HepG2 (cell line): ENCODE measurements around the gene AP1M2. TPM values are rescaled to one million over a fixed set of nuclear protein-coding genes. Genes with fewer than 3 reads are reported as not detected.

Experiments used
- ATAC-seq: fragments of 200-7000 bp; cut with Tn5 transposase; 3 replicates; pipeline ENCODE4 v1.9.1; 2020; ENCODE audit warnings: mild to moderate bottlenecking, moderate library complexity
- BruUV-seq: library from RNA; stranded (reverse); fragments of 400-500 nt; replicated peaks from 2 replicates; lab custom pipeline; 2021; lab: Mats Ljungman, UMichigan
- CTCF ChIA-PET: fragments of 300-600 bp; formaldehyde crosslinking; extraction: SDS; loops from one replicate; lab custom pipeline; 2021; ENCODE audit warnings: low total read pairs, inconsistent platforms, low intra/inter-chr PET ratio; lab: Yijun Ruan, JAX
- POLR2A ChIA-PET: fragments of 350-600 bp; sonication (Branson Sonifier 250); formaldehyde crosslinking; loops from one replicate; lab custom pipeline; 2020; ENCODE audit warnings: antibody characterized with exemption, inconsistent platforms; lab: Yijun Ruan, JAX
- DNase-seq: peaks from one replicate; pipeline ENCODE4 v3.0.0-alpha.2; 2015; ENCODE audit warnings: low spot score
- FAIRE-seq: peaks from 3 replicates; lab custom pipeline; 2011; peaks lifted over from hg19 to GRCh38; lab: Jason Lieb, UNC
- H2AFZ ChIP-seq: one replicate; pipeline ENCODE4 v1.6.1; 2011; ENCODE audit warnings: low read length, inconsistent platforms
- H3K27ac ChIP-seq: fragments of 300-600 bp; 3 replicates; pipeline ENCODE4 v1.8.0; 2011; ENCODE audit warnings: mixed run types, mild to moderate bottlenecking, mixed read lengths, low read length, inconsistent platforms; ENCODE audit not compliant: insufficient read depth; ENCODE audit errors: extremely low read length
- H3K27me3 ChIP-seq, 2 experiments: fragments of 200-600 bp in 1 of 2; 2 replicates in 1 of 2; 3 replicates in 1 of 2; pipeline versions ENCODE4 v1.6.0 to v1.8.0; 2011; ENCODE audit warnings: low read length in 2 of 2, mild to moderate bottlenecking in 2 of 2, moderate library complexity in 2 of 2, inconsistent platforms in 1 of 2; ENCODE audit not compliant: insufficient read depth in 2 of 2, control insufficient read depth in 1 of 2
- H3K36me3 ChIP-seq, 2 experiments: fragments of 200-600 bp in 1 of 2; replicated peaks in 1 of 2; 2 replicates in 1 of 2; 3 replicates in 1 of 2; pipeline versions ENCODE4 v1.5.1 to v1.8.0; 2011; ENCODE audit warnings: low read length in 2 of 2, inconsistent platforms in 1 of 2; ENCODE audit not compliant: insufficient read depth in 2 of 2, control insufficient read depth in 1 of 2
- H3K4me1 ChIP-seq: 2 replicates; pipeline ENCODE4 v1.5.1; 2012; ENCODE audit warnings: low read length, inconsistent platforms; ENCODE audit not compliant: insufficient read depth
- H3K4me2 ChIP-seq: 2 replicates; pipeline ENCODE4 v1.6.0; 2011; ENCODE audit warnings: low read depth, low read length, inconsistent platforms
- H3K4me3 ChIP-seq, 3 experiments: fragments of 200-600 bp in 1 of 3; sonication (generic), shearing (Covaris generic) in 1 of 3; replicated peaks in 1 of 3; 2 replicates each; pipeline ENCODE4 v1.5.1; 2011 to 2016; ENCODE audit warnings: low read length in 3 of 3, inconsistent platforms in 2 of 3, low read depth in 2 of 3, mild to moderate bottlenecking in 2 of 3, control low read depth in 1 of 3, mixed read lengths in 1 of 3; ENCODE audit not compliant: insufficient read depth in 1 of 3
- H3K79me2 ChIP-seq: one replicate; pipeline ENCODE4 v1.6.1; 2011; ENCODE audit warnings: low read length, inconsistent platforms; ENCODE audit not compliant: insufficient read depth
- H3K9ac ChIP-seq: 2 replicates; pipeline ENCODE4 v1.6.0; 2011; ENCODE audit warnings: mild to moderate bottlenecking, low read depth, low read length, inconsistent platforms; ENCODE audit not compliant: insufficient read depth
- H3K9me3 ChIP-seq: 2 replicates; pipeline ENCODE4 v1.5.1; 2012; ENCODE audit warnings: mild to moderate bottlenecking, low read length
- H4K20me1 ChIP-seq: 2 replicates; pipeline ENCODE4 v1.6.0; 2011; ENCODE audit warnings: inconsistent platforms, mild to moderate bottlenecking, low read length, moderate library complexity; ENCODE audit not compliant: insufficient read depth
- AGO2 ChIP-seq: fragments of 200-400 bp; formaldehyde crosslinking; optimal IDR thresholded peaks from 2 replicates; pipeline ENCODE3; 2017; ENCODE audit warnings: mild to moderate bottlenecking, low read depth, low read length, moderate library complexity
- FOSL2 ChIP-seq: sonication (generic); formaldehyde crosslinking; IDR thresholded peaks from 2 replicates; pipeline ENCODE4 v1.4.0; 2020; ENCODE audit warnings: missing genetic modification reagents
- HDAC2 ChIP-seq: sonication (generic); formaldehyde crosslinking; IDR thresholded peaks from 2 replicates; pipeline ENCODE4 v1.4.0; 2020; ENCODE audit warnings: missing genetic modification reagents
- KMT2B ChIP-seq: IDR thresholded peaks from 2 replicates; pipeline ENCODE4 v1.6.1; 2016; ENCODE audit warnings: missing genetic modification reagents, missing compliant biosample characterization
- NPAS2 ChIP-seq: sonication (generic); formaldehyde crosslinking; IDR thresholded peaks from 2 replicates; pipeline ENCODE4 v1.8.0; 2022; ENCODE audit warnings: mild to moderate bottlenecking, missing genetic modification reagents, borderline replicate concordance
- POLR2A ChIP-seq, 2 experiments: IDR thresholded peaks; 2 replicates each; pipeline ENCODE4 v1.6.1; 2011; ENCODE audit warnings: low read depth in 2 of 2, low read length in 2 of 2, mild to moderate bottlenecking in 1 of 2, moderate library complexity in 1 of 2; ENCODE audit not compliant: insufficient read depth in 1 of 2
- RBFOX2 ChIP-seq: fragments of 200-400 bp; formaldehyde crosslinking; IDR thresholded peaks from 2 replicates; pipeline ENCODE4 v1.6.1; 2017; ENCODE audit warnings: low read depth, mild to moderate bottlenecking, low read length
- SOX6 ChIP-seq, 2 experiments: fragments of 450-650 bp in 1 of 2; sonication (generic) in 1 of 2; formaldehyde crosslinking in 1 of 2; IDR thresholded peaks; 2 replicates each; pipeline versions ENCODE4 v1.4.0 to v1.6.1; 2017 to 2020; ENCODE audit warnings: antibody characterized with exemption in 1 of 2, mild to moderate bottlenecking in 1 of 2, missing genetic modification reagents in 1 of 2
- ZNF232 ChIP-seq: sonication (generic); formaldehyde crosslinking; IDR thresholded peaks from 2 replicates; pipeline ENCODE4 v1.4.0; 2020; ENCODE audit warnings: missing genetic modification reagents, borderline replicate concordance
- ZNF550 ChIP-seq: sonication (generic); formaldehyde crosslinking; IDR thresholded peaks from 2 replicates; pipeline ENCODE4 v1.4.0; 2020; ENCODE audit warnings: mild to moderate bottlenecking, missing genetic modification reagents, borderline replicate concordance
- ZNF557 ChIP-seq: sonication (generic); formaldehyde crosslinking; IDR thresholded peaks from 2 replicates; pipeline ENCODE4 v1.4.0; 2020; ENCODE audit warnings: missing genetic modification reagents
- ZNF713 ChIP-seq: sonication (generic); formaldehyde crosslinking; IDR thresholded peaks from 2 replicates; pipeline ENCODE4 v1.4.0; 2020; ENCODE audit warnings: mild to moderate bottlenecking, missing genetic modification reagents
- ZNF768 ChIP-seq: sonication (generic); formaldehyde crosslinking; IDR thresholded peaks from 2 replicates; pipeline ENCODE4 v1.4.0; 2020; ENCODE audit warnings: missing genetic modification reagents
- WGBS: methylation state at CpG from one replicate; pipeline ENCODE4 v1.1.6; 2017; ENCODE audit warnings: low lambda C conversion rate; 5-methylcytosine and 5-hydroxymethylcytosine counted together
- in situ Hi-C: cut with HindIII; loops from 2 replicates; pipeline ENCODE4 v1.10.0; 2017; ENCODE audit warnings: low pct_unique_long_range_greater_than_20kb; ENCODE audit not compliant: extremely low pct_ligation_motif_present
- intact Hi-C: fragments of 100-400 bp; cut with micrococcal nuclease; formaldehyde crosslinking; loops from one replicate; pipeline ENCODE4 v1.10.0; 2022; ENCODE audit not compliant: unreplicated experiment
- polyA plus RNA-seq, 8 experiments: library from polyadenylated mRNA; depleted of rRNA in 3 of 8; stranded (reverse) in 7 of 8; unstranded in 1 of 8; fragments of >200 nt; fragmentation: Illumina TruSeq in 4 of 8; extraction: Trizol in 4 of 8; gene quantifications; 2 replicates each; pipeline versions ENCODE4 v1.2.1 to v1.2.3, GENCODE V29; 2011 to 2016; ENCODE audit warnings: low read depth in 4 of 8, missing spikeins in 1 of 8, mixed read lengths in 1 of 8; ENCODE audit not compliant: insufficient read depth in 1 of 8
- total RNA-seq, 5 experiments: library from RNA; depleted of rRNA; stranded (reverse); fragments of >200 nt; fragmentation: Illumina TruSeq; extraction: Trizol; gene quantifications; 2 replicates each; pipeline ENCODE4 v1.2.3, GENCODE V29; 2016; ENCODE audit warnings: low read depth in 1 of 5
- TF ChIP-seq, protein P1 (sequence below): sonication (generic); formaldehyde crosslinking; IDR thresholded peaks from 2 replicates; pipeline ENCODE4 v1.9.0; 2022; ENCODE audit warnings: low read depth, missing genetic modification reagents
- TF ChIP-seq, protein P2 (sequence below): sonication (generic); formaldehyde crosslinking; IDR thresholded peaks from 2 replicates; pipeline ENCODE4 v1.4.0; 2020; ENCODE audit warnings: mild to moderate bottlenecking, missing genetic modification reagents

AP1M2 gene
- total and polyA plus RNA-seq, 2 of the 13 experiments (the other 11 are each of a cell fraction or from before 2014, with no cell fraction given), result 6.3 to 76.8 TPM

DNA sequence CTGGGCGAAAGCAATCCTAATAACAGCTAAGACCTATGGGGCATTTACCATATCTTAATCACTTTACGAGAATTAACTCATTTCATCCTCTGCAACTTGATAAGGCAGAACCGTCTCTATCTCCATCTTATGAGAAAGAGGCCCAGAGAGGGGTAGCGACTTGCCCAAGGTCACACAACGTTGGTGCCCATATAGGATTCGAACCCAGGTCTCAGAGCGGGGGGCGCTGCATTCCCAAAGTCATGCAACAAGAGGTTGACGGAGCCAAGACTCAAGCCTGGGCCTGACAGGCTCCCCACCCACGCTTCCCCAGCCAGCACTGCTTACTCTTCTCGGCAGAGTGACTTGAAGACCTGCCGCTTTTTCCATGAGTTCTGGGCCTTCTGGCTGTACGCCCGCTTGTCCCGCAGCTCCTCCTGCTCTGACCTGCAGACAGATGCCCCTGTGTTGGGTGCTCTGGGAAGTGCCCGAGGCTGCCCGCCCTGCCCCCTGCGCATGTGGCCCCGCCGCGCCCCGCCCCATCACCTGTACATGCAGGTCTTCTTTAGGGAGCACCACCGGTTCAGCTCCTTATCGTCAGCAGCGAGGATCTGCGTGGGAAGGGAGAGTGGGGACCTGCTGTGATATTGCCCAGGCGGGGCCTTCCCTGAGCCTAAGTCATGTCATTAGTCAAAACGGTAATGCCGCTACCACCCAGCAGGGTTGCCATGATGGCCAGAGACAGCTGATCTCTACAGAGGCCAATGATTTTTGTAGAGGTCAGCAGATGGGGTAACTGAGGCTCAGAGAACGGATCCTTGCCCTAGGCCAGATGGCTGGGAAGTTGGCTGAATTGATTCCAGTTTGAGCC is 32.1 kb downstream of the AP1M2 start:
- ChIA-PET POLR2A (interaction anchor here (1.6 kb wide), 1 partner anchor 20 kb away, joined by 3 read pairs; no protein-coding TSS in a partner anchor), CTCF (no interaction called here)
- FAIRE-seq (no peak), ATAC-seq (peak; percentile 19; the same call in 2 of the 3 replicates), DNase-seq (no peak)
- TF ChIP-seq, protein P1, sequence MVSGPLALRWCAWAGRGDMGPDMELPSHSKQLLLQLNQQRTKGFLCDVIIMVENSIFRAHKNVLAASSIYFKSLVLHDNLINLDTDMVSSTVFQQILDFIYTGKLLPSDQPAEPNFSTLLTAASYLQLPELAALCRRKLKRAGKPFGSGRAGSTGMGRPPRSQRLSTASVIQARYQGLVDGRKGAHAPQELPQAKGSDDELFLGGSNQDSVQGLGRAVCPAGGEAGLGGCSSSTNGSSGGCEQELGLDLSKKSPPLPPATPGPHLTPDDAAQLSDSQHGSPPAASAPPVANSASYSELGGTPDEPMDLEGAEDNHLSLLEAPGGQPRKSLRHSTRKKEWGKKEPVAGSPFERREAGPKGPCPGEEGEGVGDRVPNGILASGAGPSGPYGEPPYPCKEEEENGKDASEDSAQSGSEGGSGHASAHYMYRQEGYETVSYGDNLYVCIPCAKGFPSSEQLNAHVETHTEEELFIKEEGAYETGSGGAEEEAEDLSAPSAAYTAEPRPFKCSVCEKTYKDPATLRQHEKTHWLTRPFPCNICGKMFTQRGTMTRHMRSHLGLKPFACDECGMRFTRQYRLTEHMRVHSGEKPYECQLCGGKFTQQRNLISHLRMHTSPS (CRISPR knock-in tag), result no peak
- TF ChIP-seq FOSL2 (CRISPR knock-in tag) (no peak), RBFOX2 (0 out of 2 replicates have a peak, but pooled peaks have one; percentile 26), NPAS2 (no peak), HDAC2 (CRISPR knock-in tag) (no peak), ZNF713 (no peak), POLR2A (IDR thresholded peaks at IDR 0.05; ENCODE audit: insufficient read depth in 1 of 2, low read depth in 2 of 2, low read length in 2 of 2) (0 out of 4 replicates have a peak, but pooled peaks of 1 of the 2 experiments have one; percentile 23), SOX6 (IDR thresholded peaks at IDR 0.05) (no peak), SOX6 (CRISPR knock-in tag; IDR thresholded peaks at IDR 0.05) (no peak), ZNF232 (CRISPR knock-in tag) (no peak), ZNF550 (no peak), ZNF557 (CRISPR knock-in tag) (no peak), AGO2 (peak; percentile 62), KMT2B (CRISPR knock-in tag) (no peak), ZNF768 (peak; percentile 49; the same call in 1 of the 2 replicates)
- TF ChIP-seq, protein P2, sequence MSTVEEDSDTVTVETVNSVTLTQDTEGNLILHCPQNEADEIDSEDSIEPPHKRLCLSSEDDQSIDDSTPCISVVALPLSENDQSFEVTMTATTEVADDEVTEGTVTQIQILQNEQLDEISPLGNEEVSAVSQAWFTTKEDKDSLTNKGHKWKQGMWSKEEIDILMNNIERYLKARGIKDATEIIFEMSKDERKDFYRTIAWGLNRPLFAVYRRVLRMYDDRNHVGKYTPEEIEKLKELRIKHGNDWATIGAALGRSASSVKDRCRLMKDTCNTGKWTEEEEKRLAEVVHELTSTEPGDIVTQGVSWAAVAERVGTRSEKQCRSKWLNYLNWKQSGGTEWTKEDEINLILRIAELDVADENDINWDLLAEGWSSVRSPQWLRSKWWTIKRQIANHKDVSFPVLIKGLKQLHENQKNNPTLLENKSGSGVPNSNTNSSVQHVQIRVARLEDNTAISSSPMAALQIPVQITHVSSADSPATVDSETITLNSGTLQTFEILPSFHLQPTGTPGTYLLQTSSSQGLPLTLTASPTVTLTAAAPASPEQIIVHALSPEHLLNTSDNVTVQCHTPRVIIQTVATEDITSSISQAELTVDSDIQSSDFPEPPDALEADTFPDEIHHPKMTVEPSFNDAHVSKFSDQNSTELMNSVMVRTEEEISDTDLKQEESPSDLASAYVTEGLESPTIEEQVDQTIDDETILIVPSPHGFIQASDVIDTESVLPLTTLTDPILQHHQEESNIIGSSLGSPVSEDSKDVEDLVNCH (CRISPR knock-in tag), result no peak
- H2AFZ ChIP-seq, result no peak overlapping the region
- no peaks in the 10 kb centered on the region for H3K27me3 ChIP-seq
- H3K4me1 ChIP-seq, result no peaks in the 10 kb centered on the region
- intact Hi-C loops, result no loop called here
- in situ Hi-C loops, result no loop called here
- no peaks in the 10 kb centered on the region for H3K9me3 ChIP-seq
- H4K20me1 ChIP-seq, result no peaks in the 10 kb centered on the region
- H3K4me3 ChIP-seq, result no peak overlapping the region
- no peak overlapping the region for H3K4me2 ChIP-seq
- no TSS peak for BruUV-seq
- H3K36me3 ChIP-seq, result peaks cover 21 to 72% of the 10 kb centered on the region in 2 experiments
- no peaks in the 10 kb centered on the region for H3K79me2 ChIP-seq
- 93% methylated on average over 30 of the region's 30 CpGs for WGBS
- H3K9ac ChIP-seq, result no peak overlapping the region
- no peak overlapping the region for H3K27ac ChIP-seq
